DOHH2 (cell line): Measurements from ENCODE around the gene MAGI1.

Experiments
- H3F3A ChIP-seq: fragments of 200-600 bp; sonication (generic), shearing (Covaris generic); 2 replicates; pipeline ENCODE4 v1.6.0; 2016; ENCODE audit warnings: antibody characterized with exemption, mild to moderate bottlenecking; ENCODE audit not compliant: control insufficient read depth, insufficient read depth
- H3K27ac ChIP-seq: fragments of 200-600 bp; sonication (generic); 2 replicates; pipeline ENCODE4 v1.5.1; 2014; ENCODE audit warnings: low read depth, mild to moderate bottlenecking, low read length, moderate library complexity
- H3K27me3 ChIP-seq: fragments of 200-600 bp; sonication (generic); 2 replicates; pipeline ENCODE4 v1.6.1; 2014; ENCODE audit warnings: mild to moderate bottlenecking, low read length, mixed read lengths; ENCODE audit not compliant: control insufficient read depth
- H3K36me3 ChIP-seq: fragments of 200-600 bp; sonication (generic); 2 replicates; pipeline ENCODE4 v1.6.1; 2014; ENCODE audit warnings: mild to moderate bottlenecking, low read length, moderate library complexity, mixed read lengths; ENCODE audit not compliant: control insufficient read depth
- H3K4me1 ChIP-seq: fragments of 200-600 bp; sonication (generic); 2 replicates; pipeline ENCODE4 v1.6.1; 2014; ENCODE audit warnings: mild to moderate bottlenecking, low read length, mixed read lengths; ENCODE audit not compliant: control insufficient read depth
- H3K4me2 ChIP-seq: fragments of 200-600 bp; sonication (generic); 2 replicates; pipeline ENCODE4 v1.6.0; 2014; ENCODE audit warnings: mild to moderate bottlenecking, low read length, moderate library complexity
- H3K4me3 ChIP-seq: fragments of 200-600 bp; sonication (generic); 2 replicates; pipeline ENCODE4 v1.5.1; 2014; ENCODE audit warnings: mild to moderate bottlenecking, low read length, mixed read lengths
- H3K79me2 ChIP-seq: fragments of 200-600 bp; sonication (generic); 2 replicates; pipeline ENCODE4 v1.6.1; 2014; ENCODE audit warnings: mild to moderate bottlenecking, low read length, mixed read lengths; ENCODE audit not compliant: control insufficient read depth
- H3K9me2 ChIP-seq: fragments of 200-600 bp; sonication (generic); replicated peaks from 2 replicates; pipeline ENCODE4 v1.6.1; 2014; ENCODE audit warnings: mild to moderate bottlenecking, low read length, mixed read lengths; ENCODE audit not compliant: control insufficient read depth
- H3K9me3 ChIP-seq: fragments of 200-600 bp; sonication (generic); 2 replicates; pipeline ENCODE4 v1.6.1; 2014; ENCODE audit warnings: antibody characterized with exemption, low read length, mixed read lengths; ENCODE audit not compliant: control insufficient read depth, insufficient read depth
- H4K20me1 ChIP-seq: fragments of 200-600 bp; sonication (generic); 2 replicates; pipeline ENCODE4 v1.6.0; 2014; ENCODE audit warnings: low read depth, mild to moderate bottlenecking, antibody characterized with exemption, low read length, moderate library complexity; ENCODE audit not compliant: control insufficient read depth, insufficient read depth
- EZH2phosphoT487 ChIP-seq: fragments of 200-600 bp; sonication (generic); IDR thresholded peaks from 2 replicates; pipeline ENCODE4 v1.6.1; 2017; ENCODE audit warnings: borderline replicate concordance, mild to moderate bottlenecking, antibody characterized with exemption, low read length, moderate library complexity, mixed read lengths
- TF ChIP-seq, protein P1 (sequence below): fragments of 200-600 bp; sonication (generic); IDR thresholded peaks from one replicate; pipeline ENCODE4 v1.5.1; 2014; ENCODE audit warnings: antibody characterized with exemption, mild to moderate bottlenecking, low read depth, low read length; ENCODE audit not compliant: poor library complexity, severe bottlenecking

Gene MAGI1

DNA sequence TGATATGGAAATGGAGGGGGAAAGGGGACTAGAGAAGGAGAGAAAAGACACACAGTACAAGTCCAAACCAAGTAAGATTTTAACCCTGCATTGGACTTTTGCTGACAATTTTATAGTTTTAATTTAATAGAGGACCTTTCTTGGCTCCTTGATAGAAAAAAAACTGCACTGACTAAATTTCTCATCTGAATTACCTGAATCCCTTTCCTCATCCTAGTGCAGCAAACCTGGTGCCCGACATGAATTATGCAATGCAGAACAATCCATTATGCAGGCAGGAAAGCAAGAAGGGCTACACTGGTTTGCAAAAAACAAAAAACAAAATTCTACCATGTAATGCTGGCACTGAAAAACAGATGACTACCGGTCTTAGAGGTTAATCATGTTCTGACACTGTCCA is 15.5 kb downstream of the MAGI1 start:
- no peaks in the 10 kb centered on the region for H3K36me3 ChIP-seq
- peaks cover 4% of the 10 kb centered on the region; the same call in 1 of the 2 replicates for H3K27me3 ChIP-seq
- no peaks in the 10 kb centered on the region for H4K20me1 ChIP-seq
- no peaks in the 10 kb centered on the region for H3F3A ChIP-seq
- no peaks in the 10 kb centered on the region for H3K4me1 ChIP-seq
- H3K4me3 ChIP-seq = no peak overlapping the region
- no peak overlapping the region for H3K27ac ChIP-seq
- H3K79me2 ChIP-seq = no peaks in the 10 kb centered on the region
- TF ChIP-seq, protein P1, sequence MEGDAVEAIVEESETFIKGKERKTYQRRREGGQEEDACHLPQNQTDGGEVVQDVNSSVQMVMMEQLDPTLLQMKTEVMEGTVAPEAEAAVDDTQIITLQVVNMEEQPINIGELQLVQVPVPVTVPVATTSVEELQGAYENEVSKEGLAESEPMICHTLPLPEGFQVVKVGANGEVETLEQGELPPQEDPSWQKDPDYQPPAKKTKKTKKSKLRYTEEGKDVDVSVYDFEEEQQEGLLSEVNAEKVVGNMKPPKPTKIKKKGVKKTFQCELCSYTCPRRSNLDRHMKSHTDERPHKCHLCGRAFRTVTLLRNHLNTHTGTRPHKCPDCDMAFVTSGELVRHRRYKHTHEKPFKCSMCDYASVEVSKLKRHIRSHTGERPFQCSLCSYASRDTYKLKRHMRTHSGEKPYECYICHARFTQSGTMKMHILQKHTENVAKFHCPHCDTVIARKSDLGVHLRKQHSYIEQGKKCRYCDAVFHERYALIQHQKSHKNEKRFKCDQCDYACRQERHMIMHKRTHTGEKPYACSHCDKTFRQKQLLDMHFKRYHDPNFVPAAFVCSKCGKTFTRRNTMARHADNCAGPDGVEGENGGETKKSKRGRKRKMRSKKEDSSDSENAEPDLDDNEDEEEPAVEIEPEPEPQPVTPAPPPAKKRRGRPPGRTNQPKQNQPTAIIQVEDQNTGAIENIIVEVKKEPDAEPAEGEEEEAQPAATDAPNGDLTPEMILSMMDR = no peak
- no peak for TF ChIP-seq EZH2phosphoT487
- no peak overlapping the region for H3K4me2 ChIP-seq
- no peaks in the 10 kb centered on the region for H3K9me3 ChIP-seq
- H3K9me2 ChIP-seq = no peaks in the 10 kb centered on the region

DNA sequence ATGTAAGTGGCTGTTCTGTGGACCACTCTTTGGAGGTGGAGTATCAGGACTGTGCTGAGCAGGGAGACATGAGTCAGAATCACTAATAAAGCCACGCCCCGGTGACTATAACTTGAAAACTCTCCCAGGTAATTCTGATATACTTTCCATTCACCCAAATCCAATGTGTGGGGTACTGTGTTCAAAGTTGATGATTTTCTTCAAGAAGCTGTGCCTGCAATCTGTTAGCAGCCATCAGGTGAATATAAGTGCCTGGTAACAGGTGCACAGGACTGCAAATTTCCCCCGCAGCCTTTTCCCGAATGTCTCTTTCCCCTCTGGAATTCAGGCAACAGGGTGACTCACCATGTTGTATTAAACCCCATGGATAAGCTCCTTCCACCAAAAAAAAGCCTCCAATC is 17.0 kb downstream of the MAGI1 start:
- Histone ChIP-seq H3K4me3 (no peak overlapping the region), H3K4me1 (no peaks in the 10 kb centered on the region), H3K4me2 (no peak overlapping the region)

DNA sequence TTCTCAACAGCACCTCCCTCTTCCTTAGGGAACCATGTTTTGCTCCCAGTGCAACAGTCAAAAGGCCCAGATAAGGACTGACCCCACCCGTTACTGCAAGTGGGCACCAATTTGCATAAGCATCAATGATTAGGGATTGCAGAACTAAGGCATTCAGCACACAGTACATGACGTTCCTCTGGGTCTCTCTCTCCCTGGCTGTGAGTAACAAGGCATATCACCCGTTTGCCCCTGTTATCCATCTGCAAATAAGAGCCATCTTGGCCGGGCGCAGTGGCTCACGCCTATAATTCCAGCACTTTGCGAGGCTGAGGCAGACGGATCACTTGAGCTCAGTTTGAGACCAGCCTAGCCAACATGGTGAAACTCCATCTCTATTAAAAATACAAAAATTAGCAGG is 18.8 kb downstream of the MAGI1 start:
- no peaks in the 10 kb centered on the region for H3K79me2 ChIP-seq

More for the DNA sequence above, 17.0 kb downstream of the MAGI1 start:
- Histone ChIP-seq H3K9me3 (no peaks in the 10 kb centered on the region), H3K27ac (no peak overlapping the region), H3K79me2 (no peaks in the 10 kb centered on the region), H3K27me3 (peaks cover 4% of the 10 kb centered on the region; the same call in 1 of the 2 replicates), H3K36me3 (no peaks in the 10 kb centered on the region), H4K20me1 (no peaks in the 10 kb centered on the region), H3K9me2 (no peaks in the 10 kb centered on the region), H3F3A (no peaks in the 10 kb centered on the region)
- no peak for TF ChIP-seq EZH2phosphoT487
- TF ChIP-seq, protein P1 = no peak

More for the DNA sequence above, 18.8 kb downstream of the MAGI1 start:
- Histone ChIP-seq H3K4me1 (no peaks in the 10 kb centered on the region), H3K27ac (no peak overlapping the region), H3F3A (no peaks in the 10 kb centered on the region), H3K36me3 (no peaks in the 10 kb centered on the region), H4K20me1 (no peaks in the 10 kb centered on the region), H3K4me2 (no peak overlapping the region), H3K27me3 (peaks cover 4% of the 10 kb centered on the region; the same call in 1 of the 2 replicates), H3K9me2 (no peaks in the 10 kb centered on the region), H3K9me3 (no peaks in the 10 kb centered on the region), H3K4me3 (no peak overlapping the region)
- TF ChIP-seq, protein P1 = no peak
- no peak for TF ChIP-seq EZH2phosphoT487
